Mesendoderm (in vitro differentiated cells): ENCODE results near the gene HBP1.
"Not testable (repeated sequence)": the region's sequence is repeated elsewhere in the genome, so short reads cannot be mapped to it uniquely, and the experiment has no call there.

Experiments used
- DNase-seq: peaks from one replicate; pipeline ENCODE4 v3.0.0; 2013
- H2AK5ac ChIP-seq: 2 replicates; pipeline ENCODE4 v1.6.1; 2013; ENCODE audit warnings: low read length, inconsistent platforms
- H2BK120ac ChIP-seq: 2 replicates; pipeline ENCODE4 v1.6.1; 2013; ENCODE audit warnings: low read depth, mild to moderate bottlenecking, low read length, moderate library complexity, mixed read lengths
- H2BK15ac ChIP-seq: replicated peaks from 2 replicates; pipeline ENCODE4 v1.6.1; 2013; ENCODE audit warnings: low read depth, mild to moderate bottlenecking, moderate library complexity
- H2BK5ac ChIP-seq: 2 replicates; pipeline ENCODE4 v1.6.1; 2013; ENCODE audit warnings: low read length, inconsistent platforms
- H3K18ac ChIP-seq: 2 replicates; pipeline ENCODE4 v1.6.1; 2013; ENCODE audit warnings: mild to moderate bottlenecking, low read length, mixed read lengths
- H3K23ac ChIP-seq: one replicate; pipeline ENCODE4 v1.6.1; 2013; ENCODE audit warnings: low read length
- H3K27ac ChIP-seq: 2 replicates; pipeline ENCODE4 v1.5.1; 2013; ENCODE audit warnings: low read depth, mild to moderate bottlenecking, inconsistent platforms, low read length, moderate library complexity
- H3K27me3 ChIP-seq: 2 replicates; pipeline ENCODE4 v1.6.1; 2013; ENCODE audit warnings: low read length, control low read depth, mild to moderate bottlenecking, inconsistent platforms; ENCODE audit not compliant: insufficient read depth, poor library complexity
- H3K36me3 ChIP-seq: 2 replicates; pipeline ENCODE4 v1.6.1; 2013; ENCODE audit warnings: low read length, inconsistent platforms; ENCODE audit not compliant: control insufficient read depth, insufficient read depth
- H3K4ac ChIP-seq: one replicate; pipeline ENCODE4 v1.6.1; 2013; ENCODE audit warnings: low read depth, mild to moderate bottlenecking, low read length, moderate library complexity
- H3K4me1 ChIP-seq: 2 replicates; pipeline ENCODE4 v1.6.1; 2013; ENCODE audit warnings: low read depth, low read length, inconsistent platforms; ENCODE audit not compliant: control insufficient read depth
- H3K4me2 ChIP-seq: 2 replicates; pipeline ENCODE4 v1.6.1; 2013; ENCODE audit warnings: low read length
- H3K4me3 ChIP-seq: 2 replicates; pipeline ENCODE4 v1.5.1; 2013; ENCODE audit warnings: mild to moderate bottlenecking, low read length
- H3K56ac ChIP-seq: one replicate; pipeline ENCODE4 v1.6.1; 2013; ENCODE audit warnings: low read length
- H3K79me1 ChIP-seq: 2 replicates; pipeline ENCODE4 v1.6.1; 2013; ENCODE audit warnings: low read length, inconsistent platforms
- H3K79me2 ChIP-seq: 2 replicates; pipeline ENCODE4 v1.6.1; 2013; ENCODE audit warnings: mild to moderate bottlenecking, low read length; ENCODE audit not compliant: control insufficient read depth, insufficient read depth
- H3K9ac ChIP-seq: 2 replicates; pipeline ENCODE4 v1.6.1; 2013; ENCODE audit warnings: low read length, inconsistent platforms
- H4K5ac ChIP-seq: one replicate; pipeline ENCODE4 v1.6.1; 2013; ENCODE audit warnings: low read length
- H4K8ac ChIP-seq: one replicate; pipeline ENCODE4 v1.6.1; 2013; ENCODE audit warnings: low read depth, mild to moderate bottlenecking, control low read depth, low read length, moderate library complexity
- WGBS: extraction: QIAGEN DNeasy Blood & Tissue Kit; methylation state at CpG from one replicate; pipeline ENCODE4 v1.1.7; 2013; ENCODE audit warnings: low lambda C conversion rate, missing lambda C conversion rate; ENCODE audit not compliant: insufficient coverage; ENCODE audit errors: extremely low coverage; 5-methylcytosine and 5-hydroxymethylcytosine counted together

Gene HBP1

DNA sequence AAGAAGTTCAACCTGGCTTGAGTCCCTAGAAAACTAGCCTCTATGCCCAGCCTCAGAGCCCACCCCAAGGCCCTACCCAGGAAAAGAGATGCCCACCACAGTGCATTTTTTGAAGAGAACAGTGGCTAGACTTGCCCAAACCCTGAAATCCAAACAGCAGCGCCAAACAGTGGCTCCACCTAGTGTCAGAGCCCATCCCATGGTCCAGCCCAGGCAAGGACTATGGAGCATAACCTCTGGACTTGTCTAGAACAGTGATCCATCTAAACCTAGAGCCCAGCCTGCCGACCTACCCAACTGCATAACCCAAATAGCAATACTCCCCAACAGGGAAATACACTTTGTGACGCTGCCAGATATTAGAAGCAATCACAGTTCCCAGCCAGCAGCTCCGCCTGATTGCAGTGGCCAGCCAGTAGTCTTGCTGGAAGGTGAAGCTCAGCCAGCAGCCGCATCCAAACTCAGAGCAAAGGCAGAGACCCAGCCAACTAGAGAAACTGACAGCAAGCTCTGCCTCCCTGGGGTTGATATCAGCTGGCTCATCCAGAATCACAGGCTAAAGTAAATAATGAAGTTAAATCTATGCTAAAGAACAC is 44.5 kb downstream of the HBP1 start:
- H3K4me2 ChIP-seq = no peak overlapping the region
- H2AK5ac ChIP-seq = no peak overlapping the region
- H3K4ac ChIP-seq = no peak overlapping the region
- H2BK15ac ChIP-seq = no peak overlapping the region
- no peak overlapping the region for H3K27ac ChIP-seq
- H2BK120ac ChIP-seq = no peak overlapping the region
- no peak for DNase-seq
- no peak overlapping the region for H3K18ac ChIP-seq
- no peak overlapping the region for H3K4me3 ChIP-seq
- no peak overlapping the region for H4K5ac ChIP-seq
- no peaks in the 10 kb centered on the region for H3K36me3 ChIP-seq
- no peak overlapping the region for H4K8ac ChIP-seq
- H3K56ac ChIP-seq = no peak overlapping the region
- no CpG with 5 or more reads among the region's 5 CpGs for WGBS
- H3K79me1 ChIP-seq = no peaks in the 10 kb centered on the region
- H2BK5ac ChIP-seq = no peak overlapping the region
- H3K23ac ChIP-seq = no peak overlapping the region
- H3K9ac ChIP-seq = no peak overlapping the region
- no peaks in the 10 kb centered on the region for H3K79me2 ChIP-seq
- no peaks in the 10 kb centered on the region for H3K4me1 ChIP-seq
- H3K27me3 ChIP-seq = no peaks in the 10 kb centered on the region

DNA sequence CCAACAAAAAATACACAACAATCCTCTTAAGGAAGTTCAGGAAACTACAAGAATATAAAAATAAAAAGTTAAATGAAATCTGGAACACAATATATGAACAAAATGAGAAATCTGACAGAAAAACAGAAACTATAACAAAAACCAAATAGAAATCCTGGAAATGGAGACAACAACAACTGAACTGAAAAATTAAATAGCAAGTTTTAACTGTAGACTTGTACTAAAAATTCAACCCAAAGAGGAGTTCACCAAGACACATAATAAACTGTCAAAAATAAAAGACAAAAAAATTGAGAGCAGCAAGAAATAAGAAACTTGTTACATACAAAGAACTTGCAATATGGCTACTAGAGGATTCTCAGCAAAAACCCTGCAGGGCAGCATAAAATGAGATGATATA is 45.1 kb downstream of the HBP1 start:
- Histone ChIP-seq H2AK5ac (no peak overlapping the region), H3K4me3 (no peak overlapping the region), H2BK5ac (no peak overlapping the region), H3K79me2 (no peaks in the 10 kb centered on the region), H3K23ac (no peak overlapping the region), H2BK120ac (no peak overlapping the region), H2BK15ac (no peak overlapping the region), H3K79me1 (no peaks in the 10 kb centered on the region), H3K56ac (no peak overlapping the region), H3K18ac (no peak overlapping the region), H3K4me2 (no peak overlapping the region), H3K4ac (no peak overlapping the region), H4K8ac (no peak overlapping the region), H3K4me1 (no peaks in the 10 kb centered on the region), H4K5ac (no peak overlapping the region), H3K9ac (no peak overlapping the region), H3K36me3 (no peaks in the 10 kb centered on the region), H3K27me3 (no peaks in the 10 kb centered on the region), H3K27ac (no peak overlapping the region)
- DNase-seq = no peak

DNA sequence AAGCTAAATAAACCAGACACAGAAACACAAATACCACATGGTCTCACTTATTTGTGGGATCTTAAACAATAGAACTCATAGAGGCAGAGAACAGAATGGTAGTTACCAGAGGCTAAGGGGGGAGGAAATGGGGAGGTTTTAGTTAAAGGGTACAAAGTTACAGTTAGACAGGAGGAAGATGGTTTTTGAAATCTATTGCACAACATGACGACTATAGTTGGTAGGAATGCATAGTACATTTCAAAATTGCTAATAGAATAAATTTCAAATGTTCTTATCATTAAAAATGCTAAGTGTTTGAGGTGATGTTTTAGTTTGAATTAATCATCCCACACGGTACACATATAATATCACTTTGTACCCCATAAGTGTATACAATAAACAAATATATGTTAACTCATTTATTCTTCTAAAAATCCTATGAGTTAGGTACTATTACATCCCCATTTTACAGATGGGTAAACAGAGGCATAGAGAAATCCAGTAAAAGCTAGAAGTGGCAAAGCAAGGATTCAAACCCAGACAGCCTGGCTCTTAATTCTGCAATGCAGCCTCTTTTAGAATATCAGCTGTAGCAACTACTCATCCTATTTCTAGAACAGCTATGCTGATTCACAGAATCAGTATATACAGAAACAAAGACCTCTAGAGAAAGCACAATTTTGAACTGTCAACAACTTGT is 50.9 kb downstream of the HBP1 start:
- Histone ChIP-seq H3K79me1 (no peaks in the 10 kb centered on the region), H3K4me3 (no peak overlapping the region), H2BK5ac (no peak overlapping the region), H3K4me2 (no peak overlapping the region), H3K27ac (no peak overlapping the region), H3K23ac (no peak overlapping the region), H4K5ac (no peak overlapping the region), H3K18ac (no peak overlapping the region), H3K4ac (no peak overlapping the region), H3K4me1 (no peaks in the 10 kb centered on the region), H3K56ac (no peak overlapping the region), H2BK120ac (no peak overlapping the region), H3K36me3 (no peaks in the 10 kb centered on the region), H3K27me3 (no peaks in the 10 kb centered on the region), H3K79me2 (no peaks in the 10 kb centered on the region), H2BK15ac (no peak overlapping the region), H3K9ac (no peak overlapping the region), H4K8ac (no peak overlapping the region), H2AK5ac (no peak overlapping the region)
- no peak for DNase-seq
- no CpG with 5 or more reads among the region's 2 CpGs for WGBS

DNA sequence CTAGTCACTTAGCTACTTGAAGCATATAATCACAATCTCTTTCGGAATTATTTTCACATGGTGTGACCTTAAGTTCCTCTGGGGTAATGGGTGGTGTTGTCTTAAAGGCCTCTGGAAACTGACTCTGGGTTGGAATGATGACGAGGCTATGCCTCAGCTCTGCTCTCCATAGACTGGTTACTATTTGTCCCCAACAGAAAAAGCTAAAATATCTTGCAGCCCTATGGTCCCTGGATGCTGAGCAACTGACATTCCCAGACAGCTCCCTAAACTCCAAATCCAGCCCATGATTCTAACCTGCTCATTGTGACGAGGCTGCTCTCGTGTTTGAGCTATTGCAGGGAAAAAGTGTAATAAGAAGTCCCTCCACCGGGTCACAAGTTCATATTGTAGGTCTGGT is 51.6 kb downstream of the HBP1 start:
- Histone ChIP-seq H4K8ac (no peak overlapping the region), H3K56ac (no peak overlapping the region), H2BK5ac (no peak overlapping the region), H3K18ac (no peak overlapping the region), H2BK120ac (no peak overlapping the region), H2BK15ac (no peak overlapping the region), H3K79me2 (no peaks in the 10 kb centered on the region), H3K4ac (no peak overlapping the region), H2AK5ac (no peak overlapping the region), H3K36me3 (no peaks in the 10 kb centered on the region), H3K4me2 (no peak overlapping the region), H3K23ac (no peak overlapping the region), H3K4me3 (no peak overlapping the region), H3K27me3 (no peaks in the 10 kb centered on the region), H3K79me1 (no peaks in the 10 kb centered on the region), H3K9ac (no peak overlapping the region), H3K27ac (no peak overlapping the region), H4K5ac (no peak overlapping the region), H3K4me1 (no peaks in the 10 kb centered on the region)
- no CpG with 5 or more reads among the region's 5 CpGs for WGBS
- DNase-seq = peak; percentile 10

DNA sequence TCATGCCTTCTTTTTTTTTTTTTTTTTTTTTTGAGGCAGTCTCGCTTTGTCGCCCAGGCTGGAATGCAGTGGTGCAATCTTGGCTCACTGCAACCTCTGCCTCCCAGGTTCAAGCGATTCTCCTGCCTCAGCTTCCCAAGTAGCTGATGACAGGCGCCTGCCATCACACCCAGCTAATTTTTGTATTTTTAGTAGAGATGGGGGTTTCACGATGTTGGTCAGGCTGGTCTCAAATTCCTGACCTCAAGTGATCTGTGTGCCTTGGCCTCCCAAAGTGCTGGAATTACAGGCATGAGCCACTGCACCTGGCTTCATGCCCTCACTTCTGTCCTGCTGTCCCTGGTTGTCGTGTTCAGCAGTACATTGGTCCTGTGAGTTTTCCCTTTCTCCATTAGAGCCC is 52.0 kb downstream of the HBP1 start:
- H3K27ac ChIP-seq, H2BK15ac ChIP-seq, H3K4me1 ChIP-seq, H3K56ac ChIP-seq, H2AK5ac ChIP-seq, H2BK120ac ChIP-seq, H3K4me3 ChIP-seq, H3K79me2 ChIP-seq, H3K18ac ChIP-seq, H4K5ac ChIP-seq, H3K4ac ChIP-seq, H3K27me3 ChIP-seq, H3K36me3 ChIP-seq, H3K23ac ChIP-seq, H3K4me2 ChIP-seq, H2BK5ac ChIP-seq, H3K9ac ChIP-seq, DNase-seq, H4K8ac ChIP-seq, H3K79me1 ChIP-seq: not testable (repeated sequence)
- no CpG with 5 or more reads among the region's 6 CpGs for WGBS
